Upper lobe of left lung (tissue), 6 donors: ENCODE measurements around the gene GNA12. TPM values are rescaled to one million over a fixed set of nuclear protein-coding genes. Genes with fewer than 3 reads are reported as not detected.

ENCODE experiments used
- ATAC-seq, 2 donors: fragments of 200-7000 bp; cut with Tn5 transposase; one replicate each; pipeline ENCODE4 v1.9.1; 2022; ENCODE audit warnings: mild to moderate bottlenecking in 2 of 2, moderate library complexity in 2 of 2; ENCODE audit not compliant: low FRiP score in 2 of 2
- DNase-seq, 2 donors: peaks; one replicate each; pipeline ENCODE4 v3.0.0-alpha.2; 2019 to 2020
- H3K27ac ChIP-seq, 4 donors: fragments of 200-600 bp; sonication (generic); one replicate each; pipeline ENCODE4 v1.5.1; 2016 to 2019
- H3K27me3 ChIP-seq, 4 donors: fragments of 200-600 bp; sonication (generic); one replicate each; pipeline ENCODE4 v1.5.1; 2017 to 2019
- H3K36me3 ChIP-seq, 4 donors: fragments of 200-600 bp; sonication (generic); one replicate each; pipeline ENCODE4 v1.5.1; 2016 to 2019
- H3K4me1 ChIP-seq, 4 donors: fragments of 200-600 bp; sonication (generic); one replicate each; pipeline ENCODE4 v1.5.1; 2018 to 2019
- H3K4me3 ChIP-seq, 4 donors: fragments of 200-600 bp; sonication (generic); one replicate each; pipeline ENCODE4 v1.5.1; 2017 to 2019; ENCODE audit warnings: mild to moderate bottlenecking in 2 of 4, moderate library complexity in 1 of 4
- H3K9me3 ChIP-seq, 4 donors: fragments of 200-600 bp; sonication (generic); one replicate each; pipeline ENCODE4 v1.5.1; 2018 to 2019
- CTCF ChIP-seq, 6 experiments: fragments of 450-650 bp in 4 of 6; fragments of 200-600 bp in 2 of 6; sonication (generic) in 2 of 6; IDR thresholded peaks; one replicate each; pipeline ENCODE4 v1.5.1; 2016 to 2019; ENCODE audit warnings: antibody characterized with exemption in 6 of 6
- EP300 ChIP-seq, 4 donors: sonication (generic); formaldehyde crosslinking; IDR thresholded peaks; one replicate each; pipeline ENCODE4 v1.5.1; 2017; ENCODE audit warnings: antibody characterized with exemption in 4 of 4, control low read depth in 2 of 4
- POLR2A ChIP-seq, 4 donors: fragments of 450-650 bp; IDR thresholded peaks; one replicate each; pipeline ENCODE4 v1.5.1; 2016 to 2017; ENCODE audit warnings: antibody characterized with exemption in 4 of 4, mild to moderate bottlenecking in 2 of 4
- POLR2AphosphoS5 ChIP-seq, 2 donors: sonication (generic); formaldehyde crosslinking; IDR thresholded peaks; one replicate each; pipeline ENCODE4 v1.5.1; 2017; ENCODE audit warnings: antibody characterized with exemption in 2 of 2
- whole genome bisulfite sequencing, 2 donors: methylation state at CpG; one replicate each; pipeline ENCODE4 v1.1.5; 2017 to 2018; 5-methylcytosine and 5-hydroxymethylcytosine counted together
- total RNA-seq, 6 donors: library from RNA; depleted of rRNA in 4 of 6; stranded (reverse); fragments of >200 nt in 4 of 6; gene quantifications; one replicate each; pipeline versions ENCODE4 v1.1.0 to v1.2.1, GENCODE V29; 2016 to 2021
- donor health status: DM: no; HTN: no; CAD: no; lungs with moderate emphysema.
- donor health status: DM: no; HTN: yes; CAD: no; lungs with severe emphysema.

The GNA12 gene
- total RNA-seq, 6 donors from 2014 or later: 24.0 to 52.3 (median 35.7) TPM

GRCh38 chr7:2880874-2881533 lies 36.9 kb upstream of the GNA12 start:
- no peak overlapping the region for H3K27ac ChIP-seq
- TF ChIP-seq POLR2A (IDR thresholded peaks at IDR 0.05) (no peak), EP300 (IDR thresholded peaks at IDR 0.05) (no peak), CTCF (IDR thresholded peaks at IDR 0.05) (no peak), POLR2AphosphoS5 (IDR thresholded peaks at IDR 0.05) (no peak)
- H3K4me3 ChIP-seq: no peak overlapping the region
- H3K36me3 ChIP-seq: no peaks in the 10 kb centered on the region
- H3K4me1 ChIP-seq: peaks cover 0 to 5% (median 0%) of the 10 kb centered on the region in 4 donors
- DNase-seq (no peak), ATAC-seq (peak in 1 of 2 donors; percentile 26)
- WGBS, 2 donors: 72 to 77% methylated on average over 18 of the region's 18 CpGs
- H3K9me3 ChIP-seq: no peaks in the 10 kb centered on the region
- H3K27me3 ChIP-seq: no peaks in the 10 kb centered on the region

GRCh38 chr7:2880051-2880450 lies 35.9 kb upstream of the GNA12 start:
- peaks cover 0 to 5% (median 0%) of the 10 kb centered on the region in 4 donors for H3K4me1 ChIP-seq
- no peak for DNase-seq
- 74 to 83% methylated on average over 8 of the region's 8 CpGs for WGBS, 2 donors
- H3K27ac ChIP-seq: no peak overlapping the region
- H3K36me3 ChIP-seq: no peaks in the 10 kb centered on the region
- no peaks in the 10 kb centered on the region for H3K9me3 ChIP-seq
- no peak for TF ChIP-seq POLR2A (IDR thresholded peaks at IDR 0.05)
- no peak for TF ChIP-seq CTCF (IDR thresholded peaks at IDR 0.05)
- TF ChIP-seq POLR2AphosphoS5 (IDR thresholded peaks at IDR 0.05): no peak
- TF ChIP-seq EP300 (IDR thresholded peaks at IDR 0.05): no peak
- no peak overlapping the region for H3K4me3 ChIP-seq
- ATAC-seq: no peak
- no peaks in the 10 kb centered on the region for H3K27me3 ChIP-seq

GRCh38 chr7:2879354-2879753 lies 35.2 kb upstream of the GNA12 start:
- H3K36me3 ChIP-seq: no peaks in the 10 kb centered on the region
- H3K4me3 ChIP-seq: no peak overlapping the region
- no peaks in the 10 kb centered on the region for H3K9me3 ChIP-seq
- H3K4me1 ChIP-seq: peaks cover 0 to 5% (median 0%) of the 10 kb centered on the region in 4 donors
- DNase-seq: no peak
- 86 to 98% methylated on average over 6 to 8 of the region's 8 CpGs for WGBS, 2 donors
- H3K27ac ChIP-seq: no peak overlapping the region
- TF ChIP-seq EP300 (IDR thresholded peaks at IDR 0.05) (no peak), CTCF (IDR thresholded peaks at IDR 0.05) (no peak), POLR2A (IDR thresholded peaks at IDR 0.05) (no peak), POLR2AphosphoS5 (IDR thresholded peaks at IDR 0.05) (no peak)
- H3K27me3 ChIP-seq: no peaks in the 10 kb centered on the region
- ATAC-seq: no peak

- 58 to 77% methylated on average over 3 of the region's 3 CpGs for WGBS, 2 donors
- Histone ChIP-seq H3K4me3 (no peak overlapping the region), H3K27me3 (no peaks in the 10 kb centered on the region), H3K36me3 (no peaks in the 10 kb centered on the region), H3K9me3 (no peaks in the 10 kb centered on the region), H3K4me1 (peaks cover 0 to 5% (median 0%) of the 10 kb centered on the region in 4 donors), H3K27ac (no peak overlapping the region)
- ATAC-seq (no peak), DNase-seq (no peak)
- TF ChIP-seq POLR2A (IDR thresholded peaks at IDR 0.05) (no peak), CTCF (IDR thresholded peaks at IDR 0.05) (no peak), POLR2AphosphoS5 (IDR thresholded peaks at IDR 0.05) (no peak), EP300 (IDR thresholded peaks at IDR 0.05) (no peak)
Observed at GRCh38 chr7:2878306-2878705, 34.2 kb upstream of the GNA12 start.
